HCEC 1CT (cell line): Measurements from ENCODE around the gene SEMA3G.

Experiments
- DNase-seq: peaks from one replicate; pipeline ENCODE4 v3.0.0-alpha.2; 2017

SEMA3G gene

GRCh38 chr3:52438579-52439425 is 6.1 kb downstream of the SEMA3G start:
- DNase-seq, result no peak

- no peak for DNase-seq
Measured at GRCh38 chr3:52438104-52438376, 6.9 kb downstream of the SEMA3G start.

GRCh38 chr3:52437326-52438103 is 7.4 kb downstream of the SEMA3G start:
- DNase-seq, result no peak

- peak; percentile 22 for DNase-seq
Measured at GRCh38 chr3:52436500-52437149, 8.3 kb downstream of the SEMA3G start.

- DNase-seq, result no peak
Measured at GRCh38 chr3:52435246-52436101, 9.4 kb downstream of the SEMA3G start.

GRCh38 chr3:52434491-52435115 is 10.3 kb downstream of the SEMA3G start:
- no peak for DNase-seq

- DNase-seq, result no peak
Measured at GRCh38 chr3:52433996-52434479, 10.9 kb downstream of the SEMA3G start.

GRCh38 chr3:52433328-52433995 is 11.4 kb downstream of the SEMA3G start:
- no peak for DNase-seq

GRCh38 chr3:52432691-52433141 is 12.2 kb downstream of the SEMA3G start:
- no peak for DNase-seq

GRCh38 chr3:52432225-52432624 is 12.7 kb downstream of the SEMA3G start:
- DNase-seq, result no peak

- DNase-seq, result no peak
Measured at GRCh38 chr3:52431459-52432223, 13.3 kb downstream of the SEMA3G start.

GRCh38 chr3:52430416-52430810 is 14.5 kb downstream of the SEMA3G start:
- no peak for DNase-seq

GRCh38 chr3:52429779-52430415 is 15.0 kb downstream of the SEMA3G start:
- no peak for DNase-seq

GRCh38 chr3:52429031-52429430 is 15.9 kb downstream of the SEMA3G start:
- DNase-seq, result no peak

GRCh38 chr3:52428151-52429005 is 16.5 kb downstream of the SEMA3G start:
- peak; percentile 73 for DNase-seq

GRCh38 chr3:52423173-52423572 is 21.7 kb downstream of the SEMA3G start:
- DNase-seq, result no peak

GRCh38 chr3:52422669-52423068 is 22.2 kb downstream of the SEMA3G start:
- DNase-seq, result no peak

- DNase-seq, result no peak
Measured at GRCh38 chr3:52420388-52420787, 24.5 kb downstream of the SEMA3G start.

- DNase-seq, result no peak
Measured at GRCh38 chr3:52415800-52416199, 29.1 kb downstream of the SEMA3G start.
